ENCODE measurements around the gene SPTLC3.

DNA sequence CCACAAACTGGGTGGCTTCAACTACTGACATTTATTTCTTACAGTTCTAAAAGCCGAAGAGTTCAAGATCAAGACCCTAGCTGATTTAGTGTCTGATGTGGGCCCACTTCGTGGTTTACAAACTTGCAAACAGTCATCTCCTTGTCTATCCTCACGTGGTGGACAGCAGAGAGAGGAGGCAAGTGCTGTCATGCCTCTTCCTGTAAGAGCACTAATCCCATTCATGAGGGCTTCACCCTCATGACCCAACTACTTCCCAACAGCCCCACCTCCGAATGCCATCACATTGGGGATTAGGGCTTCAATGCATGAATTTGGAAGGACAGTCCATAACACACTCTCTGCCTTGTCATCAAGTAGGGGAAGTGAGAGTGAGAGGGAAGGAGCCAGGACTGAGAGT lies 196.7 kb downstream of the SPTLC3 start:
- TF ChIP-seq, protein P1, sequence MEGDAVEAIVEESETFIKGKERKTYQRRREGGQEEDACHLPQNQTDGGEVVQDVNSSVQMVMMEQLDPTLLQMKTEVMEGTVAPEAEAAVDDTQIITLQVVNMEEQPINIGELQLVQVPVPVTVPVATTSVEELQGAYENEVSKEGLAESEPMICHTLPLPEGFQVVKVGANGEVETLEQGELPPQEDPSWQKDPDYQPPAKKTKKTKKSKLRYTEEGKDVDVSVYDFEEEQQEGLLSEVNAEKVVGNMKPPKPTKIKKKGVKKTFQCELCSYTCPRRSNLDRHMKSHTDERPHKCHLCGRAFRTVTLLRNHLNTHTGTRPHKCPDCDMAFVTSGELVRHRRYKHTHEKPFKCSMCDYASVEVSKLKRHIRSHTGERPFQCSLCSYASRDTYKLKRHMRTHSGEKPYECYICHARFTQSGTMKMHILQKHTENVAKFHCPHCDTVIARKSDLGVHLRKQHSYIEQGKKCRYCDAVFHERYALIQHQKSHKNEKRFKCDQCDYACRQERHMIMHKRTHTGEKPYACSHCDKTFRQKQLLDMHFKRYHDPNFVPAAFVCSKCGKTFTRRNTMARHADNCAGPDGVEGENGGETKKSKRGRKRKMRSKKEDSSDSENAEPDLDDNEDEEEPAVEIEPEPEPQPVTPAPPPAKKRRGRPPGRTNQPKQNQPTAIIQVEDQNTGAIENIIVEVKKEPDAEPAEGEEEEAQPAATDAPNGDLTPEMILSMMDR (IDR thresholded peaks at IDR 0.05; ENCODE audit: poor library complexity) = no peak
- TF ChIP-seq EZH2phosphoT487 (IDR thresholded peaks at IDR 0.05; ENCODE audit: low read depth, severe bottlenecking, unreplicated experiment) = no peak
- no peak for TF ChIP-seq EZH2 (IDR thresholded peaks at IDR 0.05; ENCODE audit: borderline replicate concordance)
